ENCODE data around the gene DTL. TPM values are rescaled to one million over a fixed set of nuclear protein-coding genes. Genes with fewer than 3 reads are reported as not detected.
A peak's percentile ranks its signal among the peaks of the same experiment; 100 is the strongest.

DTL gene
- polyA plus RNA-seq, 4 donors: 0.67 to 8.9 (median 2.6) TPM

DNA sequence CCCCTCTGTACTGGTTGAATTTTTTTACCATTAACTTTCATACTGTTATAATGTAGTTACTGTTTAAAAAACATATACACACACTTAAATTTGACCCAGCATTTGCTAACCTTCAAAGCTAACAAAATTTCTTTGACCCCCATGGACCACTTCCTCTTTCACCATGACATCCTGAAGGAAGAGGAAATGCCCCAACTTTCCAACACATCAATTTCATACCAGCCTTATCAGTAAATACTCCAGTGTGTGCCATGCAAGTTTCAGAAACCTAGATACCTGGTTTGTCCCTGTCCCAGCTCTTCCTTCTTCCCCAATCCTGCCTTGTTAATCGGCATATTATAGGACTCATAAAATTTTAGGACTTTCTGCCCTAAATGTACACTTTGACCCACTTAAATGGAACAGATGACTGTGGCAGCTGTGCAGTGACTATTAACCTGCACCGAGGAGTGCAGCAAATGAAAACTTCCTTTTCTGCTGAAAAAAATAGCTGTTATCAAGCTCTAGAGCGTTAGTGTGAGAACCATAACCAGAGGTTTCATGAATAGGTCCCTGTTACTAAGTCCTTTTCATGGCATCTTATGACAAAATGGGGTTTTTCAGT is 54.1 kb downstream of the DTL start:
- DNase-seq: no peak
- no peak overlapping the region for H3K27ac ChIP-seq (ENCODE audit: low read depth in 1 of 3, low read length in 2 of 3)
- no peak overlapping the region for H3K4me3 ChIP-seq (ENCODE audit: low read depth in 1 of 3, low read length in 3 of 3)
- H3K4me1 ChIP-seq (ENCODE audit: control insufficient read depth in 3 of 3, insufficient read depth in 2 of 3, low read depth in 1 of 3, low read length in 2 of 3): peaks cover 0 to 7% (median 5%) of the 10 kb centered on the region in 3 donors
- no peaks in the 10 kb centered on the region for H3K27me3 ChIP-seq (ENCODE audit: control insufficient read depth in 3 of 3, insufficient read depth in 3 of 3, low read length in 3 of 3)
- no peak for FAIRE-seq
- peaks cover 0 to 5% of the 10 kb centered on the region in 2 donors for H3K9me3 ChIP-seq (ENCODE audit: control insufficient read depth in 2 of 2, insufficient read depth in 1 of 2, low read depth in 1 of 2, low read length in 1 of 2)
- peaks cover 0 to 8% (median 0%) of the 10 kb centered on the region in 3 donors for H3K36me3 ChIP-seq (ENCODE audit: control insufficient read depth in 3 of 3, insufficient read depth in 2 of 3, low read depth in 1 of 3, low read length in 3 of 3)
- 27 to 52% (median 41%) methylated on average over 3 of the region's 3 CpGs for WGBS, 3 donors

DNA sequence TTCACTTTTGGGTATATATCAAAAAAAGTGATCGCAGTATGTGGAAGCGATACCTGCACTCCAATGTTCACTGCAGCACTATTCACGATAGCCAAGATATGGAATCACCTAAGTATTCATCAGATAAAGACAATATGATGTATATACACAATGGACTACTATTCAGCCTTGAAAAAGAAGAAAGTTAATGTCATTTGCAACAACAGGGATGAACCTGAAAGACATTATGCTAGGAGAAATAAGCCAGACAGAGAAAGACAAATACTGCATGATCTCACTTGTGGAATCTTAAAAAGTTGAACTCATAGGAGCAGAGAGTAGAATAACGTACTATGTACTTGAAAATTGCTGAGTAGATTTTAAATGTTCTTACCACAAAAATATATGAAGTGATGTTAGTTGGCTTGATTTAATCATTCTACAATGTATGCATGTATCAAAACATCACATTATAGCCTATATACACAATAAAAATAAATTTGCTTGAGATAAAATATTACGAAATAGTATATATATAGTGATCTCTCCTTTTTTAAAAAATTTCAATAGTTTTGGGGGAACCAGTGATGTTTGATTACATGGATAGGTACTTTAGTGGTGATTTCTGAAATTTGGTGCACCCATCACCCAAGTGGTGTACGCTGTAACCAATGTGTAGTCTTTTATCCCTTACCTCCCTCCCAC is 56.0 kb downstream of the DTL start:
- Histone ChIP-seq H3K4me1 (ENCODE audit: control insufficient read depth in 3 of 3, insufficient read depth in 2 of 3, low read depth in 1 of 3, low read length in 2 of 3) (peaks cover 0 to 7% (median 5%) of the 10 kb centered on the region in 3 donors), H3K4me3 (ENCODE audit: low read depth in 1 of 3, low read length in 3 of 3) (no peak overlapping the region), H3K27me3 (ENCODE audit: control insufficient read depth in 3 of 3, insufficient read depth in 3 of 3, low read length in 3 of 3) (no peaks in the 10 kb centered on the region), H3K27ac (ENCODE audit: low read depth in 1 of 3, low read length in 2 of 3) (no peak overlapping the region), H3K36me3 (ENCODE audit: control insufficient read depth in 3 of 3, insufficient read depth in 2 of 3, low read depth in 1 of 3, low read length in 3 of 3) (peaks cover 0 to 8% (median 0%) of the 10 kb centered on the region in 3 donors), H3K9me3 (ENCODE audit: control insufficient read depth in 2 of 2, insufficient read depth in 1 of 2, low read depth in 1 of 2, low read length in 1 of 2) (peaks cover 0 to 5% of the 10 kb centered on the region in 2 donors)
- FAIRE-seq: no peak
- DNase-seq: no peak
- 81 to 91% (median 84%) methylated on average over 6 of the region's 6 CpGs for WGBS, 3 donors

GRCh38 chr1:212097360-212097759 is 61.8 kb downstream of the DTL start:
- no peak for DNase-seq
- no peak for FAIRE-seq

DNA sequence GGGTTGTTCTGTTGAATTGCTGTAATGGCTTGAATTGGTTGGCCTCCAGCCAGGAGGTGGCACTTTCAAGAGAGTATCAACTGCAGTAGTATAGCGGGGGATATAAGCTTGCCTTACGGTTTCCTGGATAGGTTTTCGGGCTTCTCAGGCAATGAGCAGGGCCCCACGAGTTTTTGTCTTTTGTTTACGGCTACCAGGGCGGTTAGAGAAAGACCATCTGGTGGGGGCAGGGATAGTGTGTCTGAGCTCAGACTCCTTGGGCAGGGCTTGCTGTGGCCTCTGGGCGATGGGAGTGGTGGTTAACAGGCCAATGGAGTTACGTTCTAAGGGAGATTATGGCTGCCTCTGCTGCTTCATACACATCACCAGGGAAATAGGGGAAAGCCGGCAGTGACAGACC is 62.8 kb downstream of the DTL start:
- Histone ChIP-seq H3K27me3 (ENCODE audit: control insufficient read depth in 3 of 3, insufficient read depth in 3 of 3, low read length in 3 of 3) (no peaks in the 10 kb centered on the region), H3K4me1 (ENCODE audit: control insufficient read depth in 3 of 3, insufficient read depth in 2 of 3, low read depth in 1 of 3, low read length in 2 of 3) (peaks cover 2 to 5% (median 4%) of the 10 kb centered on the region in 3 donors), H3K27ac (ENCODE audit: low read depth in 1 of 3, low read length in 2 of 3) (no peak overlapping the region), H3K36me3 (ENCODE audit: control insufficient read depth in 3 of 3, insufficient read depth in 2 of 3, low read depth in 1 of 3, low read length in 3 of 3) (peaks cover 0 to 11% (median 0%) of the 10 kb centered on the region in 3 donors), H3K9me3 (ENCODE audit: control insufficient read depth in 2 of 2, insufficient read depth in 1 of 2, low read depth in 1 of 2, low read length in 1 of 2) (peaks cover 0 to 15% of the 10 kb centered on the region in 2 donors), H3K4me3 (ENCODE audit: low read depth in 1 of 3, low read length in 3 of 3) (no peak overlapping the region)
- FAIRE-seq: no peak
- DNase-seq: no peak
- 92 to 96% (median 95%) methylated on average over 9 of the region's 9 CpGs for WGBS, 3 donors

More at GRCh38 chr1:212097360-212097759, 61.8 kb downstream of the DTL start:
- Histone ChIP-seq H3K27me3 (ENCODE audit: control insufficient read depth in 3 of 3, insufficient read depth in 3 of 3, low read length in 3 of 3) (no peaks in the 10 kb centered on the region), H3K27ac (ENCODE audit: low read depth in 1 of 3, low read length in 2 of 3) (no peak overlapping the region), H3K4me3 (ENCODE audit: low read depth in 1 of 3, low read length in 3 of 3) (no peak overlapping the region), H3K36me3 (ENCODE audit: control insufficient read depth in 3 of 3, insufficient read depth in 2 of 3, low read depth in 1 of 3, low read length in 3 of 3) (peaks cover 0 to 15% (median 0%) of the 10 kb centered on the region in 3 donors), H3K4me1 (ENCODE audit: control insufficient read depth in 3 of 3, insufficient read depth in 2 of 3, low read depth in 1 of 3, low read length in 2 of 3) (peaks cover 2 to 5% (median 4%) of the 10 kb centered on the region in 3 donors), H3K9me3 (ENCODE audit: control insufficient read depth in 2 of 2, insufficient read depth in 1 of 2, low read depth in 1 of 2, low read length in 1 of 2) (peaks cover 0 to 19% of the 10 kb centered on the region in 2 donors)
- WGBS, 3 donors: 88 to 98% (median 97%) methylated on average over 2 of the region's 2 CpGs

DNA sequence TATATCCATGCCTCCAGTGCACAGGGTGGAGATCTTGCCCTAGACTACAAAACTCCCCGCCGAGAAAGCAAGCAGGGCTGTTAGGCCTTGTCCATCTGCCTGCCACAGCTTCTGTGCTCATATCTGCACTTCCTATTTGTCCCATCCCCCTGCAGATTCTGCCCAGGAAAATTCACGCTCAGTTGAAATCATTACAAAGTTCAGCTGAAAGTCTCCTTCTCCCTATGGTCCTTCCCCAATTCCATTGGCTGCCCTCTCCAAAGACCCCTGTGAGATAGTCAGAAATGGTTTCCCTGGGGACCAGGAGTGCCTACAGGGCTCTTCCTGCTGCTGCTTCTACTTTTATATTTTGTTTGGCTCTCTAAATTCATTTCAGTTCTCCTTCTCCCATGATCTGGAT is 63.2 kb downstream of the DTL start:
- Histone ChIP-seq H3K4me3 (ENCODE audit: low read depth in 1 of 3, low read length in 3 of 3) (no peak overlapping the region), H3K36me3 (ENCODE audit: control insufficient read depth in 3 of 3, insufficient read depth in 2 of 3, low read depth in 1 of 3, low read length in 3 of 3) (peaks cover 0 to 7% (median 0%) of the 10 kb centered on the region in 3 donors), H3K9me3 (ENCODE audit: control insufficient read depth in 2 of 2, insufficient read depth in 1 of 2, low read depth in 1 of 2, low read length in 1 of 2) (peaks cover 0 to 13% of the 10 kb centered on the region in 2 donors), H3K27ac (ENCODE audit: low read depth in 1 of 3, low read length in 2 of 3) (no peak overlapping the region), H3K27me3 (ENCODE audit: control insufficient read depth in 3 of 3, insufficient read depth in 3 of 3, low read length in 3 of 3) (no peaks in the 10 kb centered on the region), H3K4me1 (ENCODE audit: control insufficient read depth in 3 of 3, insufficient read depth in 2 of 3, low read depth in 1 of 3, low read length in 2 of 3) (peaks cover 2 to 5% (median 4%) of the 10 kb centered on the region in 3 donors)
- no peak for DNase-seq
- 88 to 100% (median 98%) methylated on average over 3 of the region's 3 CpGs for WGBS, 3 donors
- no peak for FAIRE-seq

GRCh38 chr1:212101251-212101650 is 65.7 kb downstream of the DTL start:
- Histone ChIP-seq H3K4me3 (ENCODE audit: low read depth in 1 of 3, low read length in 3 of 3) (no peak overlapping the region), H3K4me1 (ENCODE audit: control insufficient read depth in 3 of 3, insufficient read depth in 2 of 3, low read depth in 1 of 3, low read length in 2 of 3) (peaks cover 7 to 25% (median 9%) of the 10 kb centered on the region in 3 donors), H3K27me3 (ENCODE audit: control insufficient read depth in 3 of 3, insufficient read depth in 3 of 3, low read length in 3 of 3) (no peaks in the 10 kb centered on the region), H3K27ac (ENCODE audit: low read depth in 1 of 3, low read length in 2 of 3) (no peak overlapping the region), H3K36me3 (ENCODE audit: control insufficient read depth in 3 of 3, insufficient read depth in 2 of 3, low read depth in 1 of 3, low read length in 3 of 3) (peaks cover 0 to 7% (median 0%) of the 10 kb centered on the region in 3 donors), H3K9me3 (ENCODE audit: control insufficient read depth in 2 of 2, insufficient read depth in 1 of 2, low read depth in 1 of 2, low read length in 1 of 2) (peaks cover 0 to 13% of the 10 kb centered on the region in 2 donors)
- FAIRE-seq (no peak), DNase-seq (no peak)

DNA sequence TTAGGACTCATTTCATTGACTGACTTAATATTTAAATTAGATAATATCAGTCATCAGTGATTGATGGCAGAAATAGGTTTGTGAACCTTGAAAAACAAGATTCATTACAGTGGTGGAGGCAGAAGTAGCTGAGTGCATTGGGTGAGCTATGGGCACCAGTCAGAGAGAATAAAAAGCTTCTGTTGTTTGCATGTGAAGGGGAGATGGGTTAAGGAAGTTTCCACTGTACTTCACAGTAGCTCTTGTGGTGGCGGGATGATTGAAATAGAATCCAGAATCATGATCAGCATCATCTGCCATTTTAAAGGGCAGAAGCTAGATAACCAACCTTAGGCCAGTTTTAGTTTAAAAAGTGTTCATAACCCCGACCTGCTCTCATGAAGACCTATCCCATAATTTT is 66.2 kb downstream of the DTL start:
- H3K9me3 ChIP-seq (ENCODE audit: control insufficient read depth in 2 of 2, insufficient read depth in 1 of 2, low read depth in 1 of 2, low read length in 1 of 2): peaks cover 0 to 13% of the 10 kb centered on the region in 2 donors
- no peak overlapping the region for H3K4me3 ChIP-seq (ENCODE audit: low read depth in 1 of 3, low read length in 3 of 3)
- FAIRE-seq (no peak), DNase-seq (no peak)
- H3K27ac ChIP-seq (ENCODE audit: low read depth in 1 of 3, low read length in 2 of 3): no peak overlapping the region
- H3K27me3 ChIP-seq (ENCODE audit: control insufficient read depth in 3 of 3, insufficient read depth in 3 of 3, low read length in 3 of 3): no peaks in the 10 kb centered on the region
- peaks cover 0 to 7% (median 0%) of the 10 kb centered on the region in 3 donors for H3K36me3 ChIP-seq (ENCODE audit: control insufficient read depth in 3 of 3, insufficient read depth in 2 of 3, low read depth in 1 of 3, low read length in 3 of 3)
- H3K4me1 ChIP-seq (ENCODE audit: control insufficient read depth in 3 of 3, insufficient read depth in 2 of 3, low read depth in 1 of 3, low read length in 2 of 3): peaks cover 8 to 30% (median 9%) of the 10 kb centered on the region in 3 donors
- 91 to 96% (median 94%) methylated on average over 2 of the region's 2 CpGs for WGBS, 3 donors

DNA sequence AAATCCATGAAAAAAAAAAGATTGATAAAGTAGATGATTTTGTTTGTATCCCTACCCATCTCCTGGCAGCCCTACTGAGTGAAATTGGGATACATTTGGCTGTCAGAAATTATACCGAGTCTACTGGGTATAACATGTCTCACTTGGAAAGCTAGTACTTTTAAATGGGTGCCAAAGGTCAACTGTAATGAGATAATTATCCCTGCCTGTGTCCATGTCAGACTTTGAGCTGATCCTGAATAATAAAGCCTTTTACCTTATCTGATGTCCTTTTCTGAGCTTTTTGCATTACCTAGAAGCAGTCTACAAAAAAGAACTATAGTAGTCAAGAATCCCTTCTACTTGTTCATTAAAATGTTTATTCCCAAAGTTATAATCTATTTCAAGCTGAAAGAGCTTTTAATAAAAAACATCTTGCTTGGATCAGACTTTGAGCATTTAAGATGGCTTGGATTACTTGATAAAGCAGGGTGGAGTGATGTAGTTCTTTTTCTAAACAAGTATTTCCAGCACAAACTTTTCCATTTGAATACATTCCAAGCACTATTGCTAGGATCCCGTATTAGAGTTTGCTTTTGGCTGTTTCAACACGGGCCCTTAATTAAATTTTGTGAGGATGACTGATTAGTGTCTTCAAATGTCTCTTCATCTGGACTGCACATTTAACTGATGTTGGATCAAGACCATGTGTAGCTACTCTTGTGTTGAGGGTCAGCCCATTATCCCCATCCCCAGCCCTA is 69.2 kb downstream of the DTL start:
- H3K9me3 ChIP-seq (ENCODE audit: control insufficient read depth in 2 of 2, insufficient read depth in 1 of 2, low read depth in 1 of 2, low read length in 1 of 2): no peaks in the 10 kb centered on the region
- no peak for FAIRE-seq
- DNase-seq: peak; percentile 88 to 94

More for the DNA sequence above, 69.2 kb downstream of the DTL start:
- WGBS, 3 donors: 12 to 38% (median 26%) methylated on average over 3 of the region's 3 CpGs
- Histone ChIP-seq H3K27ac (ENCODE audit: low read depth in 1 of 3, low read length in 2 of 3) (peak overlapping the region; percentile 40 to 60 (median 58)), H3K4me3 (ENCODE audit: low read depth in 1 of 3, low read length in 3 of 3) (no peak overlapping the region), H3K36me3 (ENCODE audit: control insufficient read depth in 3 of 3, insufficient read depth in 2 of 3, low read depth in 1 of 3, low read length in 3 of 3) (no peaks in the 10 kb centered on the region), H3K27me3 (ENCODE audit: control insufficient read depth in 3 of 3, insufficient read depth in 3 of 3, low read length in 3 of 3) (no peaks in the 10 kb centered on the region), H3K4me1 (ENCODE audit: control insufficient read depth in 3 of 3, insufficient read depth in 2 of 3, low read depth in 1 of 3, low read length in 2 of 3) (peaks cover 11 to 37% (median 13%) of the 10 kb centered on the region in 3 donors)
